Osteocyte (in vitro differentiated cells): ENCODE data around the gene REC114. TPM values are rescaled to one million over a fixed set of nuclear protein-coding genes. Genes with fewer than 3 reads are reported as not detected.

Source experiments
- DNase-seq: peaks from one replicate; pipeline ENCODE4 v3.0.0; 2021; ENCODE audit warnings: mixed read lengths; ENCODE audit not compliant: unreplicated experiment; ENCODE audit errors: extremely low spot score
- H3K27ac Mint-ChIP-seq: one replicate; pipeline ENCODE4 v1.8.0; 2021; ENCODE audit warnings: mild to moderate bottlenecking, mixed read lengths; ENCODE audit not compliant: unreplicated experiment
- H3K27me3 Mint-ChIP-seq: one replicate; pipeline ENCODE4 v1.8.0; 2021; ENCODE audit warnings: mixed read lengths; ENCODE audit not compliant: unreplicated experiment
- H3K36me3 Mint-ChIP-seq: one replicate; pipeline ENCODE4 v1.8.0; 2021; ENCODE audit warnings: mixed read lengths; ENCODE audit not compliant: unreplicated experiment
- H3K4me1 Mint-ChIP-seq: one replicate; pipeline ENCODE4 v1.8.0; 2021; ENCODE audit warnings: mixed read lengths; ENCODE audit not compliant: unreplicated experiment
- H3K4me3 Mint-ChIP-seq: one replicate; pipeline ENCODE4 v1.8.0; 2021; ENCODE audit warnings: mild to moderate bottlenecking, moderate library complexity, mixed read lengths; ENCODE audit not compliant: unreplicated experiment
- H3K9me3 Mint-ChIP-seq: one replicate; pipeline ENCODE4 v1.8.0; 2021; ENCODE audit warnings: mixed read lengths; ENCODE audit not compliant: unreplicated experiment
- total RNA-seq: library from RNA; stranded (reverse); gene quantifications from 2 replicates; pipeline ENCODE4 v1.2.1, GENCODE V29; 2021
- TF ChIP-seq, protein P1 (sequence below): fragments of 200-600 bp; sonication (generic); IDR thresholded peaks from 2 replicates; pipeline ENCODE4 v1.5.0; 2021; ENCODE audit warnings: antibody characterized with exemption, mild to moderate bottlenecking, moderate library complexity

The REC114 gene
- total RNA-seq, 1 donor from 2014 or later = not detected

DNA sequence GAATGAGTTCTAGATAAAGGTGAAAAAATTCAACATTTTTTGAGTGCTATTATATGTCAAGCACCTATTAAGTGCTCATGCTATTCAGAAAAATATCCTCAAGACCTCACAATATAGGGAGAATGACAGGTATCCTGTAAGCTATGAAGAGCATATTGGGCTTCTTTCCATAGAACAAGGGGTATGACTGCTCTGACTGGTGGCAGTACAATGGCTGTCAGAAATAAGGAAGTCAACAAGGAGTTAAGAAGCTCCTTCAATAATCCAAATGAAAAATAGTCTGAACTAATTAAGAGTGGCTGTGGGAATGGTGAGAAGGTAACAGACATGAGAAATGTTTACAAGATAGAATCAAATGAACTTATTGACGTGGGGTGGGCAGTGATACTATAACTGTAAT, 165.5 kb downstream of the REC114 start:
- Mint-ChIP-seq H3K9me3 (no peaks in the 10 kb centered on the region), H3K4me3 (no peak overlapping the region), H3K4me1 (peaks cover 52% of the 10 kb centered on the region), H3K27ac (peak overlapping the region; percentile 80), H3K36me3 (peaks cover 10% of the 10 kb centered on the region), H3K27me3 (no peaks in the 10 kb centered on the region)
- DNase-seq = no peak
- TF ChIP-seq, protein P1, sequence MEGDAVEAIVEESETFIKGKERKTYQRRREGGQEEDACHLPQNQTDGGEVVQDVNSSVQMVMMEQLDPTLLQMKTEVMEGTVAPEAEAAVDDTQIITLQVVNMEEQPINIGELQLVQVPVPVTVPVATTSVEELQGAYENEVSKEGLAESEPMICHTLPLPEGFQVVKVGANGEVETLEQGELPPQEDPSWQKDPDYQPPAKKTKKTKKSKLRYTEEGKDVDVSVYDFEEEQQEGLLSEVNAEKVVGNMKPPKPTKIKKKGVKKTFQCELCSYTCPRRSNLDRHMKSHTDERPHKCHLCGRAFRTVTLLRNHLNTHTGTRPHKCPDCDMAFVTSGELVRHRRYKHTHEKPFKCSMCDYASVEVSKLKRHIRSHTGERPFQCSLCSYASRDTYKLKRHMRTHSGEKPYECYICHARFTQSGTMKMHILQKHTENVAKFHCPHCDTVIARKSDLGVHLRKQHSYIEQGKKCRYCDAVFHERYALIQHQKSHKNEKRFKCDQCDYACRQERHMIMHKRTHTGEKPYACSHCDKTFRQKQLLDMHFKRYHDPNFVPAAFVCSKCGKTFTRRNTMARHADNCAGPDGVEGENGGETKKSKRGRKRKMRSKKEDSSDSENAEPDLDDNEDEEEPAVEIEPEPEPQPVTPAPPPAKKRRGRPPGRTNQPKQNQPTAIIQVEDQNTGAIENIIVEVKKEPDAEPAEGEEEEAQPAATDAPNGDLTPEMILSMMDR = no peak

DNA sequence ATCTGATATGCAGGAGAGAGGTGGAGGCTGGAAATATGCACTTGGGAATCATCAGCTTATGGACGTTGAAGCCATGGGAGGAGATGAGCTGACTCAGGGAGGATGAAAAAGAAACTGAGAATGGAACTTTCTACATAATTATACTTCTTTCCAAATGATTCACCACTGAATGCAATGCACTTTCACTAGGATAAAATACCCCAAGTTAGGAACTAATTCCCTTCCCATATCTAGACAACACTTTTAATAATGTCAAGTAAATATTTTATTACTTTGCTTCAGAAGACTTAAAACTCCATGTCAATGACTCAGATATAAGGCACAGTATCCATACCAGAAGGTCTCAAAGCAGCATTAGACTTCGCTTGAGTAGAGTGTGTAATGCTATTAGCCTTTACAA, 166.0 kb downstream of the REC114 start:
- Mint-ChIP-seq H3K27ac (peak overlapping the region; percentile 80), H3K27me3 (no peaks in the 10 kb centered on the region), H3K4me1 (peaks cover 52% of the 10 kb centered on the region), H3K9me3 (no peaks in the 10 kb centered on the region), H3K36me3 (peaks cover 7% of the 10 kb centered on the region), H3K4me3 (no peak overlapping the region)
- no peak for DNase-seq
- TF ChIP-seq, protein P1 = no peak

Other genes with a start within 250 kb of the REC114 start
- gene HCN4, start 74.2 kb upstream of the REC114 start, total RNA-seq = not detected in 2 replicates
- 192 and 194 TPM in 2 replicates for gene NPTN, start 190.2 kb downstream of the REC114 start, total RNA-seq
- 147 and 153 TPM in 2 replicates for gene CD276, start 241.2 kb downstream of the REC114 start, total RNA-seq